ENCODE data around the gene TAF5.
"Not testable (repeated sequence)": the region's sequence is repeated elsewhere in the genome, so short reads cannot be mapped to it uniquely, and the experiment has no call there.

TAF5 gene

GRCh38 chr10:103415581-103415980, 47.8 kb downstream of the TAF5 start:
- no peak for DNase-seq

GRCh38 chr10:103416436-103417147, 48.8 kb downstream of the TAF5 start:
- DNase-seq = peak; percentile 68

GRCh38 chr10:103417148-103417469, 49.3 kb downstream of the TAF5 start:
- not testable (repeated sequence) for DNase-seq

- no peak for DNase-seq
These were observed 49.8 kb downstream of the TAF5 start for GRCh38 chr10:103417601-103418000.

- no peak for DNase-seq
These were observed 51.3 kb downstream of the TAF5 start for GRCh38 chr10:103419101-103419500.

- DNase-seq = no peak
These were observed 56.0 kb downstream of the TAF5 start for GRCh38 chr10:103423748-103424147.

- no peak for DNase-seq
These were observed 60.1 kb downstream of the TAF5 start for GRCh38 chr10:103427866-103428265.

GRCh38 chr10:103428989-103429643, 61.3 kb downstream of the TAF5 start:
- no peak for DNase-seq

GRCh38 chr10:103429647-103430046, 61.9 kb downstream of the TAF5 start:
- DNase-seq = peak; percentile 29

- DNase-seq = no peak
These were observed 64.1 kb downstream of the TAF5 start for GRCh38 chr10:103431902-103432301.

GRCh38 chr10:103433858-103434257, 66.1 kb downstream of the TAF5 start:
- DNase-seq = no peak
